Measurements from ENCODE around the gene RASSF4. TPM values are rescaled to one million over a fixed set of nuclear protein-coding genes. Genes with fewer than 3 reads are reported as not detected.

The RASSF4 gene
- total RNA-seq, 1 donor from 2014 or later, result 83.0 TPM

- Mint-ChIP-seq H3K9me3 (ENCODE audit: unreplicated experiment) (peaks cover 9% of the 10 kb centered on the region), H3K27me3 (ENCODE audit: low read depth, unreplicated experiment) (peaks cover 7% of the 10 kb centered on the region), H3K36me3 (ENCODE audit: low read depth, unreplicated experiment) (no peaks in the 10 kb centered on the region), H3K27ac (ENCODE audit: unreplicated experiment) (peak overlapping the region; percentile 97), H3K4me3 (ENCODE audit: unreplicated experiment) (no peak overlapping the region), H3K4me1 (ENCODE audit: low read depth, unreplicated experiment) (peaks cover 24% of the 10 kb centered on the region)
- no peak overlapping the region for H2AFZ ChIP-seq (ENCODE audit: low read depth, low read length)
- peaks cover 5% of the 10 kb centered on the region for H3K4me1 ChIP-seq (ENCODE audit: insufficient read depth, low read length)
- TF ChIP-seq, protein P1, sequence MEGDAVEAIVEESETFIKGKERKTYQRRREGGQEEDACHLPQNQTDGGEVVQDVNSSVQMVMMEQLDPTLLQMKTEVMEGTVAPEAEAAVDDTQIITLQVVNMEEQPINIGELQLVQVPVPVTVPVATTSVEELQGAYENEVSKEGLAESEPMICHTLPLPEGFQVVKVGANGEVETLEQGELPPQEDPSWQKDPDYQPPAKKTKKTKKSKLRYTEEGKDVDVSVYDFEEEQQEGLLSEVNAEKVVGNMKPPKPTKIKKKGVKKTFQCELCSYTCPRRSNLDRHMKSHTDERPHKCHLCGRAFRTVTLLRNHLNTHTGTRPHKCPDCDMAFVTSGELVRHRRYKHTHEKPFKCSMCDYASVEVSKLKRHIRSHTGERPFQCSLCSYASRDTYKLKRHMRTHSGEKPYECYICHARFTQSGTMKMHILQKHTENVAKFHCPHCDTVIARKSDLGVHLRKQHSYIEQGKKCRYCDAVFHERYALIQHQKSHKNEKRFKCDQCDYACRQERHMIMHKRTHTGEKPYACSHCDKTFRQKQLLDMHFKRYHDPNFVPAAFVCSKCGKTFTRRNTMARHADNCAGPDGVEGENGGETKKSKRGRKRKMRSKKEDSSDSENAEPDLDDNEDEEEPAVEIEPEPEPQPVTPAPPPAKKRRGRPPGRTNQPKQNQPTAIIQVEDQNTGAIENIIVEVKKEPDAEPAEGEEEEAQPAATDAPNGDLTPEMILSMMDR (IDR thresholded peaks at IDR 0.05; ENCODE audit: insufficient read depth, low read depth, low read length), result no peak
- no peak for TF ChIP-seq EZH2 (IDR thresholded peaks at IDR 0.05; ENCODE audit: insufficient read depth, low read length)
- H3K79me2 ChIP-seq (ENCODE audit: insufficient read depth, low read length), result no peaks in the 10 kb centered on the region
- FAIRE-seq, result no peak
- H3K27ac ChIP-seq (ENCODE audit: low read depth, low read length), result peak overlapping the region; percentile 78
- H3K9me3 ChIP-seq (ENCODE audit: insufficient read depth, low read depth, low read length), result no peaks in the 10 kb centered on the region
- H4K20me1 ChIP-seq (ENCODE audit: insufficient read depth, low read length), result no peaks in the 10 kb centered on the region
- H3K9ac ChIP-seq (ENCODE audit: low read length), result no peak overlapping the region
- no peaks in the 10 kb centered on the region for H3K36me3 ChIP-seq (ENCODE audit: insufficient read depth, low read length)
- no peak for DNase-seq (ENCODE audit: low read depth)
- no peak overlapping the region for H3K4me2 ChIP-seq (ENCODE audit: low read length)
- H3K27me3 ChIP-seq (ENCODE audit: insufficient read depth, low read length), result no peaks in the 10 kb centered on the region
- no peak overlapping the region for H3K4me3 ChIP-seq (ENCODE audit: insufficient read depth, low read depth, low read length)
Measured at GRCh38 chr10:44934416-44935200, 25.0 kb upstream of the RASSF4 start.

GRCh38 chr10:44935201-44935965 is 24.2 kb upstream of the RASSF4 start:
- Mint-ChIP-seq H3K4me3 (ENCODE audit: unreplicated experiment) (no peak overlapping the region), H3K27me3 (ENCODE audit: low read depth, unreplicated experiment) (peaks cover 3% of the 10 kb centered on the region), H3K4me1 (ENCODE audit: low read depth, unreplicated experiment) (peaks cover 24% of the 10 kb centered on the region), H3K27ac (ENCODE audit: unreplicated experiment) (peak overlapping the region; percentile 97), H3K36me3 (ENCODE audit: low read depth, unreplicated experiment) (no peaks in the 10 kb centered on the region), H3K9me3 (ENCODE audit: unreplicated experiment) (peaks cover 7% of the 10 kb centered on the region)
- peak overlapping the region; percentile 10 for H3K4me2 ChIP-seq (ENCODE audit: low read length)
- no peaks in the 10 kb centered on the region for H3K36me3 ChIP-seq (ENCODE audit: insufficient read depth, low read length)
- H3K9me3 ChIP-seq (ENCODE audit: insufficient read depth, low read depth, low read length), result no peaks in the 10 kb centered on the region
- FAIRE-seq (peak; percentile 13), DNase-seq (ENCODE audit: low read depth) (peak; percentile 96)
- no peaks in the 10 kb centered on the region for H3K27me3 ChIP-seq (ENCODE audit: insufficient read depth, low read length)
- H3K4me1 ChIP-seq (ENCODE audit: insufficient read depth, low read length), result peaks cover 5% of the 10 kb centered on the region
- TF ChIP-seq, protein P1 (IDR thresholded peaks at IDR 0.05; ENCODE audit: insufficient read depth, low read depth, low read length), result no peak
- no peak for TF ChIP-seq EZH2 (IDR thresholded peaks at IDR 0.05; ENCODE audit: insufficient read depth, low read length)
- peak overlapping the region; percentile 78 for H3K27ac ChIP-seq (ENCODE audit: low read depth, low read length)
- peak overlapping the region; percentile 0 for H2AFZ ChIP-seq (ENCODE audit: low read depth, low read length)
- no peaks in the 10 kb centered on the region for H3K79me2 ChIP-seq (ENCODE audit: insufficient read depth, low read length)
- H4K20me1 ChIP-seq (ENCODE audit: insufficient read depth, low read length), result no peaks in the 10 kb centered on the region
- no peak overlapping the region for H3K4me3 ChIP-seq (ENCODE audit: insufficient read depth, low read depth, low read length)
- peak overlapping the region; percentile 32 for H3K9ac ChIP-seq (ENCODE audit: low read length)

Data from astrocyte (in vitro differentiated cells and primary cell).